H1 (cell line): ENCODE results near the gene SNRPA1. TPM values are rescaled to one million over a fixed set of nuclear protein-coding genes. Genes with fewer than 3 reads are reported as not detected.

Experiments
- CTCF ChIA-PET: fragments of 300-600 bp; sonication (Branson Sonifier 250); formaldehyde crosslinking; loops from one replicate; lab custom pipeline; 2021; ENCODE audit not compliant: partially characterized antibody; lab: Charles Lee
- POLR2A ChIA-PET: fragments of 300-600 bp; sonication (Branson Sonifier 250); formaldehyde crosslinking; loops from one replicate; lab custom pipeline; 2021; ENCODE audit warnings: inconsistent platforms; ENCODE audit not compliant: partially characterized antibody; lab: Charles Lee
- DNase-seq, 2 experiments: peaks; one replicate each; pipeline versions ENCODE4 v3.0.0 to v3.0.0-alpha.2; 2010 to 2022; ENCODE audit warnings: low spot score in 2 of 2, low read depth in 1 of 2, mixed read lengths in 1 of 2
- FAIRE-seq: peaks from 2 replicates; lab custom pipeline; 2011; peaks lifted over from hg19 to GRCh38; lab: Jason Lieb, UNC
- H2AFZ ChIP-seq: 2 replicates; pipeline ENCODE4 v1.8.1; 2012; ENCODE audit warnings: low read length, inconsistent platforms
- H2AK5ac ChIP-seq: 2 replicates; pipeline ENCODE4 v1.6.1; 2013; ENCODE audit warnings: low read depth, low read length
- H2BK120ac ChIP-seq: replicated peaks from 2 replicates; pipeline ENCODE3; 2013; ENCODE audit warnings: low read depth, low read length, inconsistent platforms
- H2BK12ac ChIP-seq: 2 replicates; pipeline ENCODE4 v1.6.1; 2013; ENCODE audit warnings: low read depth, low read length
- H2BK15ac ChIP-seq: 2 replicates; pipeline ENCODE4 v1.6.1; 2013; ENCODE audit warnings: low read length
- H2BK20ac ChIP-seq: 2 replicates; pipeline ENCODE4 v1.6.1; 2013; ENCODE audit warnings: low read length
- H2BK5ac ChIP-seq: 2 replicates; pipeline ENCODE4 v1.6.1; 2013; ENCODE audit warnings: low read depth, low read length
- H3K14ac ChIP-seq: 2 replicates; pipeline ENCODE4 v1.6.1; 2013; ENCODE audit warnings: inconsistent platforms; ENCODE audit not compliant: insufficient read length
- H3K18ac ChIP-seq: 2 replicates; pipeline ENCODE4 v1.6.1; 2013; ENCODE audit warnings: low read length; ENCODE audit errors: extremely low read depth
- H3K23ac ChIP-seq: 2 replicates; pipeline ENCODE4 v1.6.1; 2013; ENCODE audit warnings: inconsistent platforms; ENCODE audit not compliant: insufficient read length
- H3K23me2 ChIP-seq: 2 replicates; pipeline ENCODE4 v1.6.1; 2013; ENCODE audit warnings: low read depth, low read length
- H3K27ac ChIP-seq: 2 replicates; pipeline ENCODE4 v1.6.1; 2011; ENCODE audit warnings: low read depth, low read length, inconsistent platforms
- H3K27me3 ChIP-seq, 4 experiments: replicated peaks in 1 of 4; 1 replicate in 1 of 4; 2 replicates in 3 of 4; pipeline versions ENCODE4 v1.6.1 to v1.8.1; 2011 to 2013; ENCODE audit warnings: low read length in 3 of 4, mild to moderate bottlenecking in 3 of 4, inconsistent platforms in 2 of 4, mixed read lengths in 2 of 4, moderate library complexity in 1 of 4; ENCODE audit not compliant: control insufficient read depth in 3 of 4, insufficient read depth in 3 of 4; ENCODE audit errors: extremely low read depth in 1 of 4
- H3K36me3 ChIP-seq, 4 experiments: 2 replicates each; pipeline versions ENCODE4 v1.6.1 to v1.8.1; 2011 to 2013; ENCODE audit warnings: mild to moderate bottlenecking in 4 of 4, low read length in 3 of 4, moderate library complexity in 2 of 4, control low read depth in 1 of 4, inconsistent platforms in 1 of 4; ENCODE audit not compliant: insufficient read depth in 4 of 4, control insufficient read depth in 2 of 4
- H3K4ac ChIP-seq: replicated peaks from 2 replicates; pipeline ENCODE3; 2013; ENCODE audit warnings: low read length, low read depth, mixed read lengths, inconsistent platforms; ENCODE audit not compliant: insufficient read length
- H3K4me1 ChIP-seq, 4 experiments: replicated peaks in 1 of 4; 1 replicate in 1 of 4; 2 replicates in 3 of 4; pipeline versions ENCODE4 v1.6.1 to v1.8.1; 2011 to 2013; ENCODE audit warnings: low read length in 3 of 4, inconsistent platforms in 2 of 4, mixed read lengths in 1 of 4; ENCODE audit not compliant: insufficient read depth in 4 of 4, control insufficient read depth in 3 of 4
- H3K4me2 ChIP-seq, 2 experiments: 2 replicates each; pipeline versions ENCODE4 v1.6.1 to v1.8.1; 2011 to 2013; ENCODE audit warnings: low read depth in 2 of 2, low read length in 2 of 2, control low read depth in 1 of 2, inconsistent platforms in 1 of 2, mild to moderate bottlenecking in 1 of 2; ENCODE audit not compliant: insufficient read depth in 1 of 2
- H3K4me3 ChIP-seq, 4 experiments: fragments of 200-600, 300-600 bp in 1 of 4; sonication (generic), shearing (Covaris generic), sonication (Bioruptor Twin) in 1 of 4; 2 replicates each; pipeline versions ENCODE4 v1.5.1 to v1.8.1; 2011 to 2016; ENCODE audit warnings: low read length in 4 of 4, low read depth in 3 of 4, control low read depth in 2 of 4, inconsistent platforms in 2 of 4, mild to moderate bottlenecking in 2 of 4, mixed read lengths in 1 of 4, moderate library complexity in 1 of 4; ENCODE audit not compliant: insufficient read depth in 2 of 4; ENCODE audit errors: extremely low read depth in 1 of 4
- H3K56ac ChIP-seq: replicated peaks from 2 replicates; pipeline ENCODE3; 2013; ENCODE audit warnings: low read depth, mild to moderate bottlenecking, mixed read lengths, low read length, inconsistent platforms; ENCODE audit not compliant: insufficient read length
- H3K79me1 ChIP-seq: 2 replicates; pipeline ENCODE4 v1.6.1; 2013; ENCODE audit warnings: low read depth, low read length, control low read depth
- H3K79me2 ChIP-seq, 2 experiments: 2 replicates each; pipeline versions ENCODE4 v1.6.1 to v1.8.1; 2012 to 2013; ENCODE audit warnings: low read length in 2 of 2, mild to moderate bottlenecking in 2 of 2, inconsistent platforms in 1 of 2; ENCODE audit not compliant: insufficient read depth in 2 of 2, control insufficient read depth in 1 of 2
- H3K9ac ChIP-seq, 4 experiments: replicated peaks in 1 of 4; 1 replicate in 1 of 4; 2 replicates in 3 of 4; pipeline versions ENCODE4 v1.6.1 to v1.8.1; 2011 to 2013; ENCODE audit warnings: low read depth in 3 of 4, low read length in 3 of 4, control low read depth in 2 of 4, mild to moderate bottlenecking in 2 of 4, moderate library complexity in 2 of 4, inconsistent platforms in 1 of 4; ENCODE audit errors: extremely low read depth in 1 of 4
- H3K9me3 ChIP-seq, 2 experiments: 2 replicates each; pipeline versions ENCODE4 v1.6.1 to v1.8.1; 2012 to 2013; ENCODE audit warnings: mild to moderate bottlenecking in 2 of 2, moderate library complexity in 2 of 2, control low read depth in 1 of 2, inconsistent platforms in 1 of 2, low read depth in 1 of 2, low read length in 1 of 2, mixed read lengths in 1 of 2; ENCODE audit not compliant: insufficient read depth in 2 of 2
- H4K20me1 ChIP-seq, 2 experiments: replicated peaks in 1 of 2; 2 replicates each; pipeline versions ENCODE3 to v1.8.1; 2011 to 2013; ENCODE audit warnings: inconsistent platforms in 2 of 2, low read length in 2 of 2, mild to moderate bottlenecking in 1 of 2; ENCODE audit not compliant: insufficient read depth in 2 of 2, control insufficient read depth in 1 of 2
- H4K5ac ChIP-seq: 2 replicates; pipeline ENCODE4 v1.6.1; 2013; ENCODE audit warnings: low read length, low read depth, mixed read lengths, inconsistent platforms; ENCODE audit not compliant: insufficient read length
- H4K8ac ChIP-seq: 2 replicates; pipeline ENCODE4 v1.8.0; 2013; ENCODE audit warnings: mild to moderate bottlenecking, moderate library complexity, low read length, inconsistent platforms; ENCODE audit not compliant: insufficient read depth; ENCODE audit errors: extremely low read depth
- H4K91ac ChIP-seq: replicated peaks from 2 replicates; pipeline ENCODE3; 2013; ENCODE audit warnings: low read length, mixed read lengths, inconsistent platforms; ENCODE audit not compliant: insufficient read length
- BCL11A ChIP-seq, 2 experiments: IDR thresholded peaks; one replicate each; pipeline ENCODE4 v1.6.1; 2011; ENCODE audit warnings: low read depth in 2 of 2, low read length in 2 of 2, mild to moderate bottlenecking in 2 of 2
- E2F6 ChIP-seq: IDR thresholded peaks from 2 replicates; pipeline ENCODE4 v1.6.1; 2012; ENCODE audit warnings: inconsistent platforms
- POU5F1 ChIP-seq: IDR thresholded peaks from 2 replicates; pipeline ENCODE4 v1.6.1; 2011; ENCODE audit warnings: low read depth, mild to moderate bottlenecking, low read length, moderate library complexity
- RAD21 ChIP-seq, 2 experiments: IDR thresholded peaks in 1 of 2; conservative IDR thresholded peaks in 1 of 2; 2 replicates each; pipeline ENCODE4 v1.6.1; 2011; ENCODE audit warnings: low read depth in 2 of 2, low read length in 2 of 2, improper control_type of control experiment in 1 of 2, inconsistent platforms in 1 of 2, mild to moderate bottlenecking in 1 of 2, moderate library complexity in 1 of 2
- SIN3A ChIP-seq, 2 experiments: IDR thresholded peaks in 1 of 2; conservative IDR thresholded peaks in 1 of 2; 2 replicates each; pipeline ENCODE4 v1.6.1; 2011 to 2012; ENCODE audit warnings: low read length in 2 of 2, improper control_type of control experiment in 1 of 2, low read depth in 1 of 2, mild to moderate bottlenecking in 1 of 2
- TCF12 ChIP-seq: IDR thresholded peaks from 2 replicates; pipeline ENCODE4 v1.6.1; 2011; ENCODE audit warnings: low read depth, mild to moderate bottlenecking, low read length
- TEAD4 ChIP-seq: IDR thresholded peaks from 2 replicates; pipeline ENCODE4 v1.6.1; 2012; ENCODE audit warnings: low read depth, low read length, inconsistent platforms, mixed read lengths
- YY1 ChIP-seq: IDR thresholded peaks from 2 replicates; pipeline ENCODE4 v1.6.1; 2011; ENCODE audit warnings: low read depth, mild to moderate bottlenecking, low read length
- ZNF274 ChIP-seq: IDR thresholded peaks from 2 replicates; pipeline ENCODE4 v1.7.0; 2012; ENCODE audit warnings: low read length, borderline replicate concordance; ENCODE audit errors: extremely low read depth
- WGBS, 2 experiments: shearing (Covaris generic) in 1 of 2; methylation state at CpG; one replicate each; pipeline versions ENCODE4 v1.1.6 to v1.1.7; 2013 to 2015; ENCODE audit warnings: low lambda C conversion rate in 2 of 2, mixed read lengths in 2 of 2, inconsistent platforms in 1 of 2, low coverage in 1 of 2, missing lambda C conversion rate in 1 of 2; ENCODE audit not compliant: insufficient replicate concordance in 2 of 2, insufficient coverage in 1 of 2, insufficient read length in 1 of 2; ENCODE audit errors: extremely low coverage in 1 of 2, missing lambda C conversion rate in 1 of 2; 5-methylcytosine and 5-hydroxymethylcytosine counted together
- polyA plus RNA-seq, 7 experiments: library from polyadenylated mRNA; depleted of rRNA in 3 of 7; stranded (reverse) in 5 of 7; unstranded in 2 of 7; fragments of >200 nt in 5 of 7; fragments of 200-250 nt in 2 of 7; gene quantifications; 1 replicate in 5 of 7; 2 replicates in 1 of 7; 4 replicates in 1 of 7; pipeline versions ENCODE4 v1.2.1 to v1.2.3, GENCODE V29; 2011 to 2013; ENCODE audit warnings: missing spikeins in 2 of 7, mixed read lengths in 2 of 7
- total RNA-seq: library from RNA; stranded (reverse); fragmentation: NEBNext Ultra II Directional; extraction: Animal tissue kit (Norgen Biotek cat#: 25700); gene quantifications from 2 replicates; pipeline ENCODE4 v1.2.1, GENCODE V29; 2021

SNRPA1 gene
- total and polyA plus RNA-seq, 2 of the 8 experiments (the other 6 are each of a cell fraction or from before 2014, with no cell fraction given) = 140 to 221 TPM

- Histone ChIP-seq H3K79me1 (no peaks in the 10 kb centered on the region; the same call in 1 of the 2 replicates), H3K36me3 (peaks cover 24 to 53% (median 41%) of the 10 kb centered on the region in 4 experiments), H3K4me1 (peaks cover 0 to 3% (median 1%) of the 10 kb centered on the region in 4 experiments; a peak in 3 of 7 replicates), H2AK5ac (no peak overlapping the region), H2BK120ac (no peak overlapping the region), H4K8ac (no peak overlapping the region), H3K27ac (peak overlapping the region; percentile 13; the same call in 1 of the 2 replicates), H3K23me2 (peaks cover 8% of the 10 kb centered on the region), H3K23ac (no peak overlapping the region), H2BK5ac (0 out of 2 replicates have a peak overlapping the region, but pooled peaks have one; percentile 27), H4K5ac (no peak overlapping the region), H2BK15ac (no peak overlapping the region), H4K20me1 (peaks cover 0 to 9% of the 10 kb centered on the region in 2 experiments), H3K4me2 (peak overlapping the region; percentile 98), H3K9ac (peak overlapping the region in 3 of 4 experiments; percentile 52 to 70 (median 70); a peak in 6 of 7 replicates), H3K79me2 (peaks cover 0 to 17% of the 10 kb centered on the region in 2 experiments; a peak in 3 of 4 replicates), H3K4me3 (peak overlapping the region; percentile 90 to 94 (median 93)), H3K9me3 (no peaks in the 10 kb centered on the region), H3K27me3 (no peaks in the 10 kb centered on the region), H3K4ac (no peak overlapping the region), H2AFZ (no peak overlapping the region), H4K91ac (no peak overlapping the region), H3K14ac (no peak overlapping the region), H2BK12ac (no peak overlapping the region), H2BK20ac (no peak overlapping the region), H3K18ac (no peak overlapping the region), H3K56ac (no peak overlapping the region)
- WGBS, 2 experiments = 32% methylated on average over 14 of the region's 14 CpGs; no CpG with 5 or more reads in 1 of the 2 experiments
- DNase-seq (no peak), FAIRE-seq (no peak)
- CTCF ChIA-PET = interaction anchor here (0.6 to 1.5 kb wide), 6 partner anchors 9 to 378 kb away, joined by 3 to 8 read pairs (median 3); no protein-coding TSS in a partner anchor
- POLR2A ChIA-PET = interaction anchor here (0.7 to 0.8 kb wide), 2 partner anchors 18 to 265 kb away, joined by 3 to 4 read pairs; no protein-coding TSS in a partner anchor
- TF ChIP-seq BCL11A (IDR thresholded peaks at IDR 0.05; ENCODE audit: low read depth in 2 of 2, low read length in 2 of 2) = no peak
- peak in 1 of 2 experiments; percentile 57; a peak in 1 of 4 replicates for TF ChIP-seq SIN3A (conservative IDR thresholded peaks at IDR 0.05 in 1 of 2, IDR thresholded peaks at IDR 0.05 in 1 of 2; ENCODE audit: low read depth in 1 of 2, low read length in 2 of 2)
- TF ChIP-seq RAD21 (IDR thresholded peaks at IDR 0.05 in 1 of 2, conservative IDR thresholded peaks at IDR 0.05 in 1 of 2; ENCODE audit: low read depth in 2 of 2, low read length in 2 of 2) = 0 out of 4 replicates have a peak, but pooled peaks of 1 of the 2 experiments have one; percentile 1
- no peak for TF ChIP-seq TCF12
- no peak for TF ChIP-seq E2F6
- no peak for TF ChIP-seq ZNF274
- TF ChIP-seq TEAD4 = no peak
- no peak for TF ChIP-seq POU5F1
- no peak for TF ChIP-seq YY1
Observed at GRCh38 chr15:101276501-101277037, 18.5 kb downstream of the SNRPA1 start.
